HS-27A (cell line): ENCODE data around the gene CLSTN2.
A peak's percentile ranks its signal among the peaks of the same experiment; 100 is the strongest.

Source experiments
- DNase-seq: peaks from one replicate; pipeline ENCODE4 v3.0.0-alpha.2; 2012; ENCODE audit warnings: low read depth, missing footprints

CLSTN2 gene

DNA sequence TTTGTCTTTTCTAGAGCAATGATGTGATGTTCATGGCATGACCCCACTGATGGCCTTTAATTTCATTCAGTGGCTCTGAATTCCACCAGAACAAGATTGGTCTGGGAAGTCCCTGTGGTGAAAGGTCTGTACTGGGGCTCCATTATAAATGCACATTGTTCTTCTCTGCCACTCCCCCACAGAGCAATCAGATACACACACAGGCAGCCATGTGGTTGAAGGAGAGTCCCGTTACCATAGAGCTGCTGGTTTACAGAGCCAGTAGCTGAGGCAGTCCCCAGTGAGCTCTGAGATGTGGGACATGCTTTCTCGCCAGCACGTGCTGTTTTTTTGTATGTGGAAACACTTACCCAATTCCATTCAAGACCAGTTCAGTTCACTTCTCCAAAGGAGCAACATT is 570.2 kb downstream of the CLSTN2 start:
- DNase-seq = no peak

DNA sequence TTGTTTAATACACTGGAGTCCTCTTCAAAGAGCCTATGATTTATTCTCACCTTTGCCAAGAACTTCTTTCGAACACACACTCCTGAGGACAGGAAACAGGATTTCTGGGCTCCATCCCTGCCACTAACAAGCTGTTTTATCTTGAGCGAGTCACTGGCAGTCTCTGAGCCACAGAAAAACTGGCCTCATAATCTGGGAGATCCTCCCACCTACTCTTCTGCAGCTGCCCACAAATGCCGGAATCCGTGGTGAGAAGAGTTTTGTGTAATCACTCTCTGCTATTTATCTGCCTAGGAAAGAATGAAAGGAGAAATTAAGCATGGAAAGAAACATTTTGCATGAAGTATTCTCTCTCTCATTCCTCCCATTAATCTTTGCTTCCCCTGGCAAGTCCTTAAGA is 570.9 kb downstream of the CLSTN2 start:
- no peak for DNase-seq

DNA sequence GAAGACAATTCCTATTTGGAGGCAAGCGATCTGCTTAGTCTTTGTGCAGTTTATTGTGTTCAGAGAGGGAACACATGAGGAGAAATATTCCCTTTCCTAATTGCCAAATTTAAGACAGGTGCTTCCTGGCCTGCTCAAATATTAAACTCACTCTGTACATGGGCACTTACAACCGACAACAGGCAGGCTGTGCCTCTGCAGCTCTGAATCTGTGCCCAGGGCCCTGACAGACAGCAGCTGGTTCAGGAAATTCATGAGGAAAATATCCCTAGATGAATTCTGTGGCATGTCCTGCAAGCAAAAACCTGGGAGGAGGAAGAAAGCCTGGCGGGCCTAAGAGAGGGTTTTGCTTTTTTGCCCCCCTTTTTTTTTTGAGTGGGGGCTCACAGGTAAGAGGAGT is 573.6 kb downstream of the CLSTN2 start:
- no peak for DNase-seq

DNA sequence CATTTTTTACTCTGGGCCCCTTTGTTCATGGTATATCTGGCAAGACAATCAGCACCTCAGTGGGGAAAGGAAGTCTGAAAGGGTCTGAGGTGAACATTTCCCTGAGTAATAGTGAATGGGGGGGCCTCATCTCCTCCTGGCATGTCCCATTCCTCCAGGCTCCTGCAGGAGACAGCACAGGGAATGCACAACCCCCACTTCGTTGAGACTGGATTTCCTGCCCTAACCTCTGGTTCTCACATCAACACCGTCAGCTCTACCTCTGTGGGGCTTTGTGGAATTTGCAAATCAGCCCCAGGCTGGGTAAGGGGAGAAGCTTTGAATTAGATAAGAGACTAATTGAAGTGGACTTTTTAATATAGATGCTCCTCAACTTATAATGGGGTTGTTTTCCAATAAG is 574.5 kb downstream of the CLSTN2 start:
- no peak for DNase-seq

DNA sequence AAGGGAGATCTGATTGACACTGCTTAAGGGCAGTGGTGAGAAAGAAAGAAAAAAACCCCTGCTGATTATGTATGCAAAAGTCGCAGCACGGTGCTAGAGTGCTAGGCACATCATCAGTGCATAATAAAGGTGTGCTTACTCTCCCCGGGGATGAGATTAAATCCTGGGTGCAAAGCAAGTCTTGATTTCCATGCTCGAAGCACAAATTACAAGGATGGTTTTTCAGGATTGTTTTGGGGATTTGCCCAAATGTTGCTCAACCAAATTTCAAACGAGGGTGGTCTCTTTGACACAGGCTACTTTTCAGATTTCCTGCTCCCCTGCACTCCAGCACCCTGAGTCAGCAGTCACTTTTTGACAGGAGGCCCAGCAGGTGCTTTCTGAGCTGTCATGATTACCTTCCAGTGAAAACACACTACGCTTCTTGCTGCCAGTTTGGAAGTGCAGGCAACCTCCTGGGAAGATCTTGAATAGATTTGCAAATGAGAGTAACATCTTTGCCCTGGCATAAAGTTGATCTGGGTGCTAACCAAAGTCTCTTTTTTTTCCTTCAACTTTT is 575.4 kb downstream of the CLSTN2 start:
- no peak for DNase-seq

DNA sequence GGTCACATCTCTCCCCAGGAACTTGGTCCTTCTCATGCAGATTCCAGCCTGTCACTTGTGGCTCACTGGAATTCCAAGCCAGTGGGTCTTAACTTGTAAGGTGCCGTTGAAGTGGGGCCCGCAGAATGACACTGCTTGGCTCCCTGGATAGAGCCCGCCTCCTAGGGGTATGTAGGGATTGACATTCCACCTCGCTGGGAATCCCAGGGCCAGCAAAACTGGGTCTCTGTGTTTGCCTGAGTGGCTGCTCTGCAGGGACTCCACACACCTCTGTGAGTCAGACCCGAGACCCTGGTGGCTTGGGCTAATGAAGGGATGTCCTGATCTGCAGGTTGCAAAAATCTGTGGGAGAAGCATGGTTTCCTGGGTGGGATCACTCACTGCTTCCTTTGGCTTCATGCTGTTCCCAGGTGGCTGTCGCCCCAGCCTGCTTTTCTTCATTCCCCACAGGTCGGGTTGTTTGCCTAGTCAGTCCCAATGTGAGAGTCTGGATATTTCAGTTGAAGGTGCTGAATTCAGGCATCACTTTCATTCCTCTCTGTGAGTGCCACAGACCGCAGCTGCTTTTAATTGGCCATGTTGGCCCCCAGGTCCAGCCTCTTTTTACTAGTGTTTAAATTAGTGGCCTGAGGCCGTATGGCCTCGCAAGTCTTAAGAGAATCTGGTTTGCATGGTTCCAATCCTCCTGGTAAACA is 586.9 kb downstream of the CLSTN2 start:
- no peak for DNase-seq

DNA sequence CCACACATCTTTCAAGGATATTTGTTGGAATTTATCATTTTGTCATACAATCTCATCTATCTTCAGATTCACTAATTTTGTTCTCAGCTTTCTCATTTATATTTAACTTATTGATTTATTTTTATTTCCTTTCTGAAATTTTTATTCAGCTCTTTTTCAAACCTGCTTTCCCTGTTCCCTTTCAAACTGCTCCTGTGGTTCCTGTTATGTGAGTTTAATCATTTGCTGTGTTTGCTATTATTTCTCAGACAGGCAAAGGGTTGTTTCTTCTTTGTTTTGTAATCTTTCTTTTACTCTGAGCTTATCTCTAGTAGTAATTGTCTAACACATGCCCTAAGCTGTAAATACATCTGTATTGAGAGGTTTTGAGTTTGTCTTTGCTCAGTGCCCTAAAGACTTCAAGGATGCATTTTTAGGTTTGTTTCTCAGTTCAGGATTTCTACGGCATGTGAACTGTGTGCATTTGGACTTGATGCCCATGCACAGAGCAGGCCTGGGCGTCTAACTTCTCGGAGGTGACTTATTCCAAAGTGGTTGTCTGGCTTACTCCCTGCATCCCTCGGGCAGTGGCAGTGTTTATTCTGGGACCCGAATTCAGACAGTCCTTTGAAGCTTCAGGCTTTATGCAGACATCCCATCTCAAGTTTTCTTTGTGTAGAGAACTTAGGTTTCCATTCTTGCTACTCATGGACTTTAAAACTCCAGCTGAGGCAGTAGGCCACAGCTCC is 587.8 kb downstream of the CLSTN2 start:
- DNase-seq = no peak

DNA sequence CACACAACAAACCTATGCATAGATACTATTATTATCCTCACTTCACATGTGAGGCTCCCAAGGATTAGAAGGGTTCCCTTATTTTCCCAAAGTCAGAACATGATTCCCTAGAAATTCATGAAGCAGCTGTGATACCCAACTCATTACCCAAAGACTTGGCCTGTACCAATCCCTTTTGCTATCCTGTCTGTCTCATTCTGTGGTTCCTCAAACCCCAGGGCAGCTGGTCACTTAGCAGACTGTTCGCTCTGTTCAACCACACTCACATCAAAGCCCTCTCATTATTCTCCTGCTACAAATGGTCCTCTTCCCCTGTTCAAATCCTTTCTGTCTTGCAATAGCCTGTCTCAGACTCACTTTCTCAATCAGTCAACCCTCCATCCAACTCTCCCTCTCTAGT is 588.6 kb downstream of the CLSTN2 start:
- no peak for DNase-seq

DNA sequence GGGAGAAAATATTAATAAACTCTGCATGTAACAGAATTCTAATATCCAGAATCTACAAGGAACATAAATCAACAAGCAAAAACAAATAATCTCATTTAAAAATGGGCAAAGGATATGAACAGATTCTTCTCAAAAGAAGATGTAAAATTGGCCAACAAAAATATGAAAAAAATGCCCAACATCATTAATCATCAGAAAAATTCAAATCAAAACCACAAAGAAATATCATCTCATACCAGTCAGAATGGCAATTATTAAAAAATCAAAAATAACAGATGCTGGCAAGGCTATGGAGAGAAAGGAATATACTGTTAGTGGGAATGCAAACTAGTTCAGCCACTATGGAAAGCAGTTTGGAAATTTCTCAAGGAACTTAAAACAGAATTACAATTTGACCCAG is 592.2 kb downstream of the CLSTN2 start:
- DNase-seq = no peak

DNA sequence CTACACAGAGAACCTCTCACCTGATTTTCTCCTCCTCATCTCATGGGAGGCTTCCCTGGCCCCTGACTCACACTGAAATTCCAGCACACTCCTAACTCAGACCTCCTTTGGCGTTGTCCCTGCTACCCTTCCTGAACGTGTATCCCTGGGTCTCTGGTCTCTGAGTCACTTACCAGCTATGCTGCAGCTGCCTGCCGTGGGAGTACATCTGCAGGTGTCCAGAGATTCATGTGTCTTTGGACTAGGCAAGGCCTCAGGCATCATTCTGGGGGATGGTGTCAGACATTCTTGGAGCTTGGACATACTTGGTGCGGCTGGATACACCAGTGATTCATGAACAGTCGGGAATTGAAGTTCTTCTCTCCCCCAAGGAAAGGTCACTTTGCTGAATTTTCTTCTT is 594.1 kb downstream of the CLSTN2 start:
- peak; percentile 46 for DNase-seq

DNA sequence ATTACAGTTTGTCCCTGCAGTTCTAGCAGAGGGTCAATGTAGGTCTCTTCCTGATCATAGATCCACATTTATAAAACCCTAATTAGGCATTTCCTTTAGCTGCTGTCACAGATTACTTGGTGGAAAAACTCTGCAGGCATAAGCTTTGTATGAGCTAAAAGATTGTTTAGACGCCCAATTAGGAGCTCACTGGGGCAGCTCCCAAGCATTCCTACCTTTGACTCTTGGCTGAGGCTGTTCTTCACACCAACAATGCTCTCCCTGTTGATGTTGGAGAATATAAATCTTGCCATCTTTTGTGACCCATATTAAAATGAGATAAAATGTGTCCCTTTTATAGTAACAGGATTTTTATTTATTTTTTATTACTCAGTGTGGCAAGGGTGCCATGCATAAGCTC is 594.6 kb downstream of the CLSTN2 start:
- DNase-seq = no peak

DNA sequence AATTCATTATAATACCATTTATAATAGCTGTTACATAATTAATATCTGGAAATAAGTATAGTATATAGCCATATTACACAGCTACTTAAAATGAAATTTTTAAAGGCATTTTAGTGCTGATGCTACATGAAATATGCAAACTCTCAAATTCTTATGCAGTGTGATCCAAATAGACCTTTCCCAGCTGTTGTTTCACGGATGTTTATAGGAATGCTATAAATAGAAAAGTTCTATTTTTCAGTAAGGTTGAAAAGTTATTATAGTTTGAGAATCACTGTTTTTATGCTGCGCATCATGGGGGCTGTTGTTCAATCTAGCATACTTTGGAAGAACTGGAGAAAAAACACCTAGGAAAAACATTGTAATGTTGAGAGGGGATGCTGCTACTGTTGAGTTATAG is 595.1 kb downstream of the CLSTN2 start:
- no peak for DNase-seq

DNA sequence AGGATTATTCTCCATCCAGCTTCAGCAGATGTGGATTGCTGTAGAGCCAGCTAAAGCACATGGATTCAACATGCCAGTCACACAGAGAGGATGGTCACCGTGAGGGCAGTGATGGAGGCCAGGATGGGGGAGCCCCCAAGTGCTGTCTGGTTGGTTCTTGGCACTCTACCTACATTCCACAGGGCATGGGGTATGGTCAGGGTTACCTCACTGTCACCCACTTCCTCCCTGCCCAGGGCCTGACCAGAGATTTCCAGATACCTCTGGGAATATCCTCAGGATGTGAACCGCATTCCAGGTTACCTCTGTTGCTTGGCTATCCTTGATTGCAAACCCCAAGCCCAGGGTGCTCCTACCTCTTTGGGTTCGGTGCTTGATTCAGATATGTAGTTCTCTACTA is 595.6 kb downstream of the CLSTN2 start:
- DNase-seq = no peak

DNA sequence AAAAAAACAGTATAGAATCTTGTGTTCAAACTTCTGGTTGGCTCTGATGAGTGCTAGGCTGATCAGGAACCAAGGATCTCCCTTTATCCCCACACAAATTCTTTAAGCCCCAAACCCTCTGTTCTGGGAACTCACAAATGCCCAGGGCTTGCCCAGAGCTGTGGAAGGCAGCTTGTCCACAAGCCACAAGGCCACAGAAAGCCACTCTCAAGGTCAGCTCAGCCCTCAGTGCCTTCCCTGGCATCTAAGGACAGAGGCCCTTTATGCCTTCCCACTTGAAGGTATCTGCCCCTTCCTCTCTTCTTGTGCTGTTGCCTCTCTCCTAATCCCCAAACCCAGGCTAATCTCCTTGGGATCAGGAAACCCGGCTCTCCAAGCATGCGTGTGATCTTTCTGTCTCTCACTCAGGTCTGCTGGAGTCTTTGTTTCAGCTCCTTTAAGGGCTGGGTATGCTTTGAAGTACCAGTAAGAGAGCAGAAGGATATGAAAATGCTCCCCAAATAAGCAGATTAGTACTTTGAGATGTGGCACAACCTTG is 597.9 kb downstream of the CLSTN2 start:
- DNase-seq = no peak

DNA sequence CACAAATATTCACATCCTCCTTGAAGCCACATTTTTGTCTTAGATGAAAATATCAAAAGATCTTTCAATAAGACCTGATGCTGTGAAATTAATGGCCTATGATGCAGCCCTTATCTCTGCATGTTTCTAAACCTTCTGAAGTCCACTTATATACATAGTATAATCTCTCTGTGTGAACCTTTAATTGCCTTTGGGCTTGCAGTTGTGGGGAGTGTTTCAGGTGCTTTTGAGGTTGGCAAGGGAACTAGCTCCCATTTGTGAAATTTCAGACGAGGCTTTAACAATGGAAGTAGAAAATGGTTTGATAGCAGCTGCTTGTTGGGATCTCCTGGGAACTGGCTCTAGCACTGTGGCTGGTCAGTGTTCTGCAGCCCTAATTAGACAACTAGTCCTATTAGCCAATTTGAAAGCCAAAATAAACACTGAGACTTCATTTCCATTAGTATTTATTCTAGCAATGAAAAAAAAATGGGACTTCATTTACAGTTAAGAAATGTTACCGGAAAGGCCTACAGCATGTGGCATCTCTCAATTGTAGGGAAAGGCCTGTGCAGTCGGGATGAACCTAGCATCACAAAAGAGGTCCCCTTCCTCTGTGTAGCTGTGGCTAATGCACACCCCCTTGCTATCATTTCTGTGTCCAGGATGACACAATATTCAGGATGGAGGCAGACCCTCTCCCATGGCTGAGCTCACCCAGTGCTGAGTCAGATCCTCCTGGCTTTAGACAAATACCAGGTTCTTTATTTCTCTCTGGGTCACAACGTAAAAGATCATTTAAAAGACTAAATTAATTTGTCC is 602.1 kb downstream of the CLSTN2 start:
- DNase-seq = no peak

DNA sequence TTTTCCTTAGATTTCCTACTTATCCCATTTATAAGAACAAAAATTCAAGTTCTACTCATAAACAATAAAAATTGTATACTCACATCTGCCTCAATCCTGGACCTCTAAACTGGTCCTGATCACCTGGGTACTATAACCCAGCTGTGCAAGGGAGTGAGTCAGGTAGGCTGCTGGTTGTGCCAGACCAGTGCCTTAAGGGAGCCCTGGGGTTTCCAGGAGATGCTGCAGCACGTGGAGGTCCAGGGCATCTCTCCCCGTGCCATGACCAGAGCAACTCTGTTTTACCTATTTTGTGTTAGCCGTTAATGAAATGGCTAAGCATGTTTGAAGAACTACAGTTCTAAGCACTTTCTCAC is 602.7 kb downstream of the CLSTN2 start:
- DNase-seq = no peak

DNA sequence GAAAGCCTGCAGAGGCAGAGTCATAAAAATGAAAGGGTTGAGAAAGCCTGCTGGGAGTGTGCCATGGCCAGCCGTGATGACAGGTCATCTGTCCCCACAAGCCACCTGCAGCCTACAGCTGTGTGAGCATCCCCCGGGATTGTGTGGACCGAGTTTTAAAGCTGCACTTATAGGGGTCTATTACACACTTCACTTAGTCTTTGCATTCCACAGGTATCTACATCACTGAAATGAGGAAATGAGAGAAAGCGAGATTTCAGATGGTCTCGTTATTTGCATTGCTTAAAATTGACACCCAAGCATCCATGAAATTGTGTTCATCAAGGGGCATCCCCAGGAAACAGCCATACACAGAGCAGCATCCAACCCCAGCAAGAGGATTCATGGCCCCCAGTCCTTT is 605.3 kb downstream of the CLSTN2 start:
- no peak for DNase-seq

DNA sequence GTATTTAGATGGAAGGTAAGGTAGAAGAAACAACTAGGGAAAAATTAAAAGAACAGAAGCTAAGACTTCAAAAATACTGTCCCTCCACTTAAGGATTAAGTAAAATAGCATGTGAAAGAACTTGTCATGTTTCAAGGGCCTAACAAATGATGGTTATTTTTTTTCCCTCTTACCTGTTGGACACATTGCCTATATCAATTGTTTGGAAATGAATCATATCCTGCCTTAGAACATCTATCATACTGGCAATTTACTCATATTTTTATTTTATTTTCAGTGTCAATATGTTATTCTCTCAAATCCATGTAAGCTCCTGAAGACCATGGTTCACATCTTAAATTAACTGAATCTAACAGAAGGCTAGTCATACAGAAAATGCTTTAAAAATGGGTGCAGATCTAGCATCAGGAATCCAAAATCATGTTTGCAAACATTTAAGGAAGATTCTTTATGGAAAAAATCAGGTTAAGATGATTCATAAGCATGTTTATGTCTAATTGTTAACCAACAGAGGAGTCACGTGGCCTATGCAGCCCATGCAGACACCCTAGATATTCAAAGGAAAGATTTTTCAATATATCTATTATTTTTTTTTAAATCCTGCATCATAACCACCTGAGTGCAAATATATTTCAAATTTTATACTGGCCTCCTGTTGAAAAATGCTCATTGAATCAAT is 607.1 kb downstream of the CLSTN2 start:
- DNase-seq = no peak

DNA sequence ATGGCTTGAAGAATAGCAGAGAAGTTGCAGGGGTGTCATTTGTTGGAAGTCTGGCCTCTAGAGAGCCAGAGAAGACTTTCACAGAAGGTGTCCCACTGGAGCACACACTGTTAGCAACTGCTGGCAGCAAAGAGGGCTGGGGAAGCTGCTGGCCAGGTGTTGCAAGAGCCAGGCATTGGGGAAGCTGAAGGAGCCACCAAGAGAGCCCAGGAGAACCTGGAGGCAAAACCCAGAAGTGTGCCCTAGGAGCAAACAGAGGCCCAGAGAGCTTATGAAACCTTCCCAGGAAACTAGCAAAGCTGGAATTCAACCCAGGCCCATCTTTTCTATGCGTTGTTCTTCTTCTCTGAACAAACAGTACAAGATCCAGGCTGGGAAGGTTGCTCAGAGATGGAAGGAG is 610.2 kb downstream of the CLSTN2 start:
- DNase-seq = no peak

DNA sequence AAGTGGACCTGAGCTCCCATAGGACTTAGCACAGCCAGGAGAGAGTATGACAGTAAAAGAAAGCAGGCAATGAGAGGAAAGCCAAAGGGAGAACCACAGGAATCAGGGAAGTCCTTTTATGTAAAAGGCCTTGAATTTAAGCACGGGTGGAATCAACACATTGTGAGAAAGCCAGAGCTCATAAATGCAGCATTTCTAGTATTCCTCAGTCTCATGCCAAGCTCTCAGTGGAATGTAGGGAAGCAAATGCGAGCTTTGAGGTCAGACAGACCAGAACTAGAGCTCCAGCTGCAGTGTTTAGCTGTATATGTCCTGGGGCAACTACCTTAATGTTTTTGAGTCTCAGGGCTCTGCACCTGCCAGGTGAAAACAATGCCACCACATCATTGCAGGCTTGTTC is 610.8 kb downstream of the CLSTN2 start:
- no peak for DNase-seq

DNA sequence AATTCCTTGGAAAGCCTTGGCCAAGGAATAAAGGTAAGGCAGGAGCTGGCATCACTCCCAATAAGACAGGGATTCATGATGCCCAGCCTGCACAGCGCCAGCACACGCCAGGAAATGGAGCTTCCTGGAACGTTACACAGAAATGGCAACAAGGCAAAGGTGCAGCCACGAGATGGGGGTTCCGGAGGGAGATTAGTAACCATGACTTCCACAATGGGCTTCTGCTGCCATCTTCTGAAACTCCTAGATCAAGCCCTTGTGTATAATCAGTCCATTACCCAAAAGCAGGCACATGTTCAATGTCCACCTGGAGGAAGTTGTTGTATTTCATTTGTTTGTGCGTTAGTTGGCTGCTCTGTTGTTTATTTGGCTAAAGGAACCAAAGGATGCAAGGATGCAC is 611.7 kb downstream of the CLSTN2 start:
- no peak for DNase-seq

DNA sequence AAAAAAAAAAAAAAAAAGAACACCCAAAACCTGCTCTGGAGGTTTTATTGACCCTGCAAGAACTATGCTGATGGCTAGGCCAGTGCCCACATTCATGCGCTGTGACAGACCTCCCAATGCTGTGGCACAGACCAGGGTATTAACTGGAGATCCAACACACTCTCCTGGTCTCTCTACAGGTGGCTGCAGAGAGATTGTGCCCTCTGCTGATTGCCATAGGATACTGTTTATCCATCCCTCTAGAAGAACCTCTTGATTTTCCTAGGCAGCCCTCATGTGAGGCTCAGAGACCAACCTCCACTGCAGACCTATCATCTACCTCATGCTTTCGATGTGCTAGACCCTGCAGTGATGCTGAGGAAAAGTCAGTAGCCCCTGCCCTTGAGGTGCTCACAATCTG is 617.4 kb downstream of the CLSTN2 start:
- DNase-seq = no peak
